Keratinocyte (primary cell): ENCODE data around the gene NUP107. TPM values are rescaled to one million over a fixed set of nuclear protein-coding genes. Genes with fewer than 3 reads are reported as not detected.
A peak's percentile ranks its signal among the peaks of the same experiment; 100 is the strongest.
"Not testable (repeated sequence)": the region's sequence is repeated elsewhere in the genome, so short reads cannot be mapped to it uniquely, and the experiment has no call there.

Experiments used
- DNase-seq: peaks from one replicate; pipeline ENCODE4 v3.0.0-alpha.2; 2011; ENCODE audit warnings: low read depth, missing footprints, low spot score
- FAIRE-seq: peaks from 2 replicates; lab custom pipeline; 2011; peaks lifted over from hg19 to GRCh38; lab: Jason Lieb, UNC
- H2AFZ ChIP-seq: 2 replicates; pipeline ENCODE4 v1.6.0; 2012; ENCODE audit warnings: low read length, control low read depth, inconsistent platforms; ENCODE audit not compliant: control insufficient read depth
- H3K27ac ChIP-seq: 2 replicates; pipeline ENCODE4 v1.5.1; 2011; ENCODE audit warnings: low read length; ENCODE audit not compliant: control insufficient read depth, insufficient read depth
- H3K27me3 ChIP-seq: 3 replicates; pipeline ENCODE4 v1.6.0; 2011; ENCODE audit warnings: low read length; ENCODE audit not compliant: control insufficient read depth, insufficient read depth; ENCODE audit errors: extremely low read depth
- H3K36me3 ChIP-seq, 2 experiments: 2 replicates in 1 of 2; 3 replicates in 1 of 2; pipeline ENCODE4 v1.5.1; 2011; ENCODE audit warnings: low read length in 2 of 2, mild to moderate bottlenecking in 1 of 2; ENCODE audit not compliant: control insufficient read depth in 2 of 2, insufficient read depth in 2 of 2; ENCODE audit errors: extremely low read depth in 1 of 2
- H3K4me1 ChIP-seq: 3 replicates; pipeline ENCODE4 v1.5.1; 2011; ENCODE audit warnings: low read length; ENCODE audit not compliant: control insufficient read depth, insufficient read depth; ENCODE audit errors: extremely low read depth
- H3K4me2 ChIP-seq: 3 replicates; pipeline ENCODE4 v1.6.0; 2011; ENCODE audit warnings: low read depth, low read length; ENCODE audit not compliant: control insufficient read depth, insufficient read depth; ENCODE audit errors: extremely low read depth
- H3K4me3 ChIP-seq, 3 experiments: fragments of 200-600 bp in 1 of 3; sonication (generic) in 1 of 3; 2 replicates in 2 of 3; 3 replicates in 1 of 3; pipeline ENCODE4 v1.5.1; 2011 to 2016; ENCODE audit warnings: low read length in 3 of 3, mild to moderate bottlenecking in 3 of 3, control low read depth in 2 of 3, inconsistent platforms in 1 of 3, low read depth in 1 of 3, mixed read lengths in 1 of 3, mixed run types in 1 of 3, moderate library complexity in 1 of 3; ENCODE audit not compliant: control insufficient read depth in 2 of 3, insufficient read depth in 2 of 3; ENCODE audit errors: extremely low read depth in 1 of 3
- H3K79me2 ChIP-seq: 2 replicates; pipeline ENCODE4 v1.6.0; 2012; ENCODE audit warnings: low read length; ENCODE audit not compliant: control insufficient read depth, insufficient read depth
- H3K9ac ChIP-seq: 3 replicates; pipeline ENCODE4 v1.6.0; 2011; ENCODE audit warnings: low read length; ENCODE audit not compliant: control insufficient read depth, insufficient read depth; ENCODE audit errors: extremely low read depth
- H3K9me1 ChIP-seq: 3 replicates; pipeline ENCODE4 v1.6.0; 2011; ENCODE audit warnings: low read length; ENCODE audit not compliant: control insufficient read depth, insufficient read depth; ENCODE audit errors: extremely low read depth
- H3K9me3 ChIP-seq: 2 replicates; pipeline ENCODE4 v1.5.1; 2012; ENCODE audit warnings: low read depth, low read length; ENCODE audit not compliant: control insufficient read depth
- H4K20me1 ChIP-seq: 3 replicates; pipeline ENCODE4 v1.6.0; 2011; ENCODE audit warnings: low read length; ENCODE audit not compliant: control insufficient read depth, insufficient read depth; ENCODE audit errors: extremely low read depth
- EZH2 ChIP-seq: IDR thresholded peaks from one replicate; pipeline ENCODE4 v1.6.1; 2012; ENCODE audit warnings: inconsistent platforms, mild to moderate bottlenecking, low read length, moderate library complexity
- dilution Hi-C: fragments of 300-500 bp; cut with MboI; formaldehyde crosslinking; loops from one replicate; pipeline ENCODE4 v1.7.0; 2020; ENCODE audit warnings: low sequenced_read_pairs; ENCODE audit not compliant: extremely low pct_ligation_motif_present
- polyA minus RNA-seq, 3 experiments: library from RNA; depleted of rRNA, polyadenylated mRNA; stranded (reverse); fragments of >200 nt; gene quantifications; 1 replicate in 1 of 3; 2 replicates in 1 of 3; 3 replicates in 1 of 3; pipeline ENCODE4 v1.2.3, GENCODE V29; 2011
- polyA plus RNA-seq, 5 experiments: library from polyadenylated mRNA; depleted of rRNA in 3 of 5; stranded (reverse) in 3 of 5; stranded (forward) in 1 of 5; unstranded in 1 of 5; fragments of >200 nt; gene quantifications; 1 replicate in 1 of 5; 2 replicates in 3 of 5; 3 replicates in 1 of 5; pipeline versions ENCODE4 v1.2.1 to v1.2.3, GENCODE V29; 2011 to 2012; ENCODE audit warnings: missing spikeins in 2 of 5, low read depth in 1 of 5, low replicate concordance in 1 of 5
- TF ChIP-seq, protein P1 (sequence below), 3 experiments: IDR thresholded peaks in 1 of 3; conservative IDR thresholded peaks in 1 of 3; optimal IDR thresholded peaks in 1 of 3; 2 replicates in 2 of 3; 3 replicates in 1 of 3; pipeline versions ENCODE3 to v1.5.1; 2011; ENCODE audit warnings: low read length in 3 of 3, mild to moderate bottlenecking in 3 of 3, moderate library complexity in 2 of 3, control low read depth in 1 of 3, inconsistent platforms in 1 of 3; ENCODE audit not compliant: insufficient read depth in 2 of 3; ENCODE audit errors: extremely low read depth in 1 of 3

Gene NUP107
- polyA plus RNA-seq (35.3 to 71.7 TPM (median 52.0 TPM) in 3 replicates), polyA minus RNA-seq (8.6 to 53.9 TPM (median 34.8 TPM) in 3 replicates)
- 34.9 TPM for polyA plus RNA-seq (2011; ENCODE audit: low read depth)
- polyA plus RNA-seq (2011; cell fraction: cytosol; rRNA removed) = 26.7 and 41.9 TPM in 2 replicates
- polyA plus RNA-seq (2011; cell fraction: nucleus; rRNA removed) = 62.6 and 83.7 TPM in 2 replicates
- 16.1 and 32.9 TPM in 2 replicates for polyA plus RNA-seq (2012; ENCODE audit: low replicate concordance)
- polyA minus RNA-seq (2011; cell fraction: cytosol; rRNA and poly(A)+ RNA removed) = 35.5 TPM
- polyA minus RNA-seq (2011; cell fraction: nucleus; rRNA and poly(A)+ RNA removed) = 28.3 and 47.9 TPM in 2 replicates

GRCh38 chr12:68686595-68687521, at the start of gene NUP107:
Gene NUP107 (plus strand): TSS chr12:68686978. CDS start chr12:68687066, 88 bp downstream.
- peaks cover 12% of the 10 kb centered on the region for H3K4me1 ChIP-seq
- TF ChIP-seq, protein P1, sequence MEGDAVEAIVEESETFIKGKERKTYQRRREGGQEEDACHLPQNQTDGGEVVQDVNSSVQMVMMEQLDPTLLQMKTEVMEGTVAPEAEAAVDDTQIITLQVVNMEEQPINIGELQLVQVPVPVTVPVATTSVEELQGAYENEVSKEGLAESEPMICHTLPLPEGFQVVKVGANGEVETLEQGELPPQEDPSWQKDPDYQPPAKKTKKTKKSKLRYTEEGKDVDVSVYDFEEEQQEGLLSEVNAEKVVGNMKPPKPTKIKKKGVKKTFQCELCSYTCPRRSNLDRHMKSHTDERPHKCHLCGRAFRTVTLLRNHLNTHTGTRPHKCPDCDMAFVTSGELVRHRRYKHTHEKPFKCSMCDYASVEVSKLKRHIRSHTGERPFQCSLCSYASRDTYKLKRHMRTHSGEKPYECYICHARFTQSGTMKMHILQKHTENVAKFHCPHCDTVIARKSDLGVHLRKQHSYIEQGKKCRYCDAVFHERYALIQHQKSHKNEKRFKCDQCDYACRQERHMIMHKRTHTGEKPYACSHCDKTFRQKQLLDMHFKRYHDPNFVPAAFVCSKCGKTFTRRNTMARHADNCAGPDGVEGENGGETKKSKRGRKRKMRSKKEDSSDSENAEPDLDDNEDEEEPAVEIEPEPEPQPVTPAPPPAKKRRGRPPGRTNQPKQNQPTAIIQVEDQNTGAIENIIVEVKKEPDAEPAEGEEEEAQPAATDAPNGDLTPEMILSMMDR (optimal IDR thresholded peaks at IDR 0.05 in 1 of 3, IDR thresholded peaks at IDR 0.05 in 1 of 3, conservative IDR thresholded peaks at IDR 0.05 in 1 of 3; ENCODE audit: extremely low read depth in 1 of 3, insufficient read depth in 2 of 3, low read length in 3 of 3) = peak in 2 of 3 experiments; percentile 13 to 16
- TF ChIP-seq EZH2 = no peak
- H3K27ac ChIP-seq = peak within 1 kb of the TSS; percentile 92
- H3K79me2 ChIP-seq = peaks cover 30% of the 10 kb centered on the region
- H3K9me1 ChIP-seq = no peaks in the 10 kb centered on the region
- peak within 1 kb of the TSS; percentile 96 for H2AFZ ChIP-seq
- no peaks in the 10 kb centered on the region for H4K20me1 ChIP-seq
- dilution Hi-C loops = no loop called here
- DNase-seq = peak; percentile 94
- H3K9ac ChIP-seq = peak within 1 kb of the TSS; percentile 95
- H3K36me3 ChIP-seq = peaks cover 0 to 2% of the 10 kb centered on the region in 2 experiments
- peak; percentile 92 for FAIRE-seq
- no peaks in the 10 kb centered on the region for H3K27me3 ChIP-seq
- H3K4me3 ChIP-seq = peak within 1 kb of the TSS; percentile 93 to 98 (median 97)
- H3K4me2 ChIP-seq = peak within 1 kb of the TSS; percentile 81
- no peaks in the 10 kb centered on the region for H3K9me3 ChIP-seq

GRCh38 chr12:68637439-68637838, 49.3 kb upstream of the NUP107 start:
- H3K4me2 ChIP-seq, FAIRE-seq, H3K27ac ChIP-seq, H3K9me1 ChIP-seq, H3K4me1 ChIP-seq, H3K27me3 ChIP-seq, H3K9ac ChIP-seq, H4K20me1 ChIP-seq, DNase-seq, dilution Hi-C loops, H3K4me3 ChIP-seq, H2AFZ ChIP-seq, H3K9me3 ChIP-seq, H3K36me3 ChIP-seq: not testable (repeated sequence)
- peaks cover 98% of the 10 kb centered on the region for H3K79me2 ChIP-seq
